ENCODE results near the gene ZFAND3. TPM values are rescaled to one million over a fixed set of nuclear protein-coding genes. Genes with fewer than 3 reads are reported as not detected.

ZFAND3 gene
- polyA plus RNA-seq, 1 experiment = 15.5 TPM

DNA sequence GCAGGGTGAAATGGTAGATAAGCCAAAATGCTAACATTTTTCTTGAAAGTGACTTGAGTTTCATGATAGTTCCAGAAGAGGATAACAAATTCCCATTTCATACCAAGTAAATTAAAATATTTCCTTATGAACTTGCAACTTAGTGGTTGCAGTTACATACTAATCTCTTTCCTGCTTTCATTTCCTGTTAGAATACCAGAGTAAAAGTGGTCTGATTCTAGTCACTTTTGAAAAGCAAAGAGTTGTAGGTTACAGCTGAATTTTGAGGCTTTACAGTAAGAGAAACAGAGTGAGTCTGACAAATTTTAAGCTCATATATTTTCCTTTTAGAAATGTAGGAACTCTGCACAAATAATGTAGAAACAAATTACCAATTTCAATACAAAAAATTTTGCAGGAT is 117.4 kb downstream of the ZFAND3 start:
- Histone ChIP-seq H3K9me3 (ENCODE audit: control insufficient read depth, insufficient read depth, low read length) (no peaks in the 10 kb centered on the region), H3K27me3 (ENCODE audit: control insufficient read depth, insufficient read depth, low read length) (no peaks in the 10 kb centered on the region), H3K27ac (ENCODE audit: low read depth, low read length) (no peak overlapping the region), H3K4me3 (ENCODE audit: low read depth, low read length) (no peak overlapping the region)
- TF ChIP-seq, protein P1, sequence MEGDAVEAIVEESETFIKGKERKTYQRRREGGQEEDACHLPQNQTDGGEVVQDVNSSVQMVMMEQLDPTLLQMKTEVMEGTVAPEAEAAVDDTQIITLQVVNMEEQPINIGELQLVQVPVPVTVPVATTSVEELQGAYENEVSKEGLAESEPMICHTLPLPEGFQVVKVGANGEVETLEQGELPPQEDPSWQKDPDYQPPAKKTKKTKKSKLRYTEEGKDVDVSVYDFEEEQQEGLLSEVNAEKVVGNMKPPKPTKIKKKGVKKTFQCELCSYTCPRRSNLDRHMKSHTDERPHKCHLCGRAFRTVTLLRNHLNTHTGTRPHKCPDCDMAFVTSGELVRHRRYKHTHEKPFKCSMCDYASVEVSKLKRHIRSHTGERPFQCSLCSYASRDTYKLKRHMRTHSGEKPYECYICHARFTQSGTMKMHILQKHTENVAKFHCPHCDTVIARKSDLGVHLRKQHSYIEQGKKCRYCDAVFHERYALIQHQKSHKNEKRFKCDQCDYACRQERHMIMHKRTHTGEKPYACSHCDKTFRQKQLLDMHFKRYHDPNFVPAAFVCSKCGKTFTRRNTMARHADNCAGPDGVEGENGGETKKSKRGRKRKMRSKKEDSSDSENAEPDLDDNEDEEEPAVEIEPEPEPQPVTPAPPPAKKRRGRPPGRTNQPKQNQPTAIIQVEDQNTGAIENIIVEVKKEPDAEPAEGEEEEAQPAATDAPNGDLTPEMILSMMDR (IDR thresholded peaks at IDR 0.05; ENCODE audit: low read depth, low read length) = no peak
- no peak for DNase-seq (ENCODE audit: low read depth, low spot score)
- ChIA-PET CTCF (interaction anchor here (1.2 to 1.3 kb wide), 2 partner anchors 97 to 146 kb away, joined by 3 to 4 read pairs; no protein-coding TSS in a partner anchor), POLR2A (no interaction called here)

DNA sequence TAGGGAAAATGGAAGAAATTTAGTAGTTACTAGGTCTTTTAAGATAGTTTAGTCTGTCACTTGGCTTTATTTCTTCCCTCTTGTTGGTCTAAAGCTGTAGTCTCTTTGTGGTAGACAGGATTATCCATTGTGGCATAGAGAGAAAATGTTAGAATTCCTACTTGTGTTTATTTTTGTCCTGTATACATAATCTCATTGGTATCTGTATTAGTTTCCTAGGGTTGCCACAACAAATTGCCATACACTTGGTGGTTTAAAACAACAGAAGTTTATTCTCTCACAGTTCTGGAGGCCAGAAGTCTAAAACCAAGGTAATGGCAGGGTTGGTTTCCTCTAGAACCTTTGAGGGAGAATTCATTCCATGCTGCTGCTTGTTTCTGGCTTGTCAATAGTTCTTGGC is 119.4 kb downstream of the ZFAND3 start:
- no peak overlapping the region for H3K27ac ChIP-seq (ENCODE audit: low read depth, low read length)
- CTCF ChIA-PET = no interaction called here

DNA sequence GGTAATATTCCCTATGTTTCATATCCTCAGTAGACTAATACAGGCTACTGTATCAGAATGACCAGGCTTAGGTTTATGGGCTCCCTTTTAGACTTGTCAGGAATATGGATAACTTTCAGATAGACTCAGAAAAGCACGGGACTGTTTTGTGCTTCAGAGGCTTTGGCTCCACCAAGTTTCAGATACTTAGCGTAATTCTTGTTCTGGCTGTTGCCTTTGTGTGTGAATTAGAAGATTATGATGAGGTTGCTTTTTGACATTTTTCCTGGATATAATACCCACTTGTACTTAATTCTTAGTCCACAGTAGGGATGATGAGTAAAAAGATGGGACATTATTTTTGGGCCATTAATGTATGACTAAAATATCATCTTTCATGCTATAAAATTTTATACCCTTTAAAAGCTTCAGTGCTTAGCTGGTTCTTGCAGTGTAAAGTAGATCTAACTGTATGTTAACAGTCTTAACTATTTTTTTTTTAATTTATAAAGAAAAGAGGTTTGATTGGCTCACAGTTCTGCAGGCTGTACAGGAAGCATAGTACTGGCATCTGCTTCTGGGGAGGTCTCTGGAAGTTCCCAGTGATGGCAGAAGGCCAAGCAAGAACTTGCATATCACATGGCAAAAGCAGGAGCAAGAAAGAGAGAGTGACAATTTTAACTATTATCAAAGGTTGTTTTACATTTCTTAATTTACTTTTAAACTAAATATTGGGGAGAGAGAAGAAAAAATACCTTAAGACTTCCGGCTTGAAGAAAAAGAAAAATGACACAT is 120.7 kb downstream of the ZFAND3 start:
- Histone ChIP-seq H3K4me3 (ENCODE audit: low read depth, low read length) (no peak overlapping the region), H3K9me3 (ENCODE audit: control insufficient read depth, insufficient read depth, low read length) (no peaks in the 10 kb centered on the region), H3K27me3 (ENCODE audit: control insufficient read depth, insufficient read depth, low read length) (no peaks in the 10 kb centered on the region), H3K27ac (ENCODE audit: low read depth, low read length) (no peak overlapping the region)
- TF ChIP-seq, protein P1 (IDR thresholded peaks at IDR 0.05; ENCODE audit: low read depth, low read length) = no peak
- DNase-seq (ENCODE audit: low read depth, low spot score) = no peak
- POLR2A ChIA-PET = no interaction called here
- CTCF ChIA-PET = interaction anchor here (1.1 kb wide), 1 partner anchor 235 kb away, joined by 3 read pairs; no protein-coding TSS in a partner anchor

More for the DNA sequence above, 119.4 kb downstream of the ZFAND3 start:
- Histone ChIP-seq H3K4me3 (ENCODE audit: low read depth, low read length) (no peak overlapping the region), H3K9me3 (ENCODE audit: control insufficient read depth, insufficient read depth, low read length) (no peaks in the 10 kb centered on the region), H3K27me3 (ENCODE audit: control insufficient read depth, insufficient read depth, low read length) (no peaks in the 10 kb centered on the region)
- no peak for DNase-seq (ENCODE audit: low read depth, low spot score)
- POLR2A ChIA-PET = no interaction called here
- TF ChIP-seq, protein P1 (IDR thresholded peaks at IDR 0.05; ENCODE audit: low read depth, low read length) = no peak

DNA sequence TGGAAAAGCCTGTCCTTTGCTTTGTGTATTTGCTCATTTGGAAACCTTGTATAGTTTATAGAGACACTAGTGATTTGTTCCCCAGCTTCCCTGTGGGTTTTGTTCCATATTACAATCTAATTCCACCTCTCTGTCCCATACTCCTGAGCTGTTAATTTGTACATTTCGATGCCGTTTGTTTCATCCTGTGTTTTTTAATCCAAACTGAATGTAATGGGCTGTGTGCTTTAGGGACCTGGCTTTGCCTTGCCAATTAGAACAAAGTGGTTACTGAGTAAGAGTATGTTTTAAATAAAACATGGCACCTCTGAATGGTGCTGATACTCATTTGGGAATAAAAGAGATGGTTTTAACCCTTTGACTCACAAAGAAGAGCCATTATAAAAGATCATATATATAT is 122.3 kb downstream of the ZFAND3 start:
- TF ChIP-seq, protein P1 (IDR thresholded peaks at IDR 0.05; ENCODE audit: low read depth, low read length) = no peak
- Histone ChIP-seq H3K4me3 (ENCODE audit: low read depth, low read length) (no peak overlapping the region), H3K27me3 (ENCODE audit: control insufficient read depth, insufficient read depth, low read length) (no peaks in the 10 kb centered on the region), H3K27ac (ENCODE audit: low read depth, low read length) (no peak overlapping the region), H3K9me3 (ENCODE audit: control insufficient read depth, insufficient read depth, low read length) (no peaks in the 10 kb centered on the region)
- no peak for DNase-seq (ENCODE audit: low read depth, low spot score)
- ChIA-PET CTCF (interaction anchor here (1.2 kb wide), 1 partner anchor 14 kb away, joined by 3 read pairs; no protein-coding TSS in a partner anchor), POLR2A (no interaction called here)

DNA sequence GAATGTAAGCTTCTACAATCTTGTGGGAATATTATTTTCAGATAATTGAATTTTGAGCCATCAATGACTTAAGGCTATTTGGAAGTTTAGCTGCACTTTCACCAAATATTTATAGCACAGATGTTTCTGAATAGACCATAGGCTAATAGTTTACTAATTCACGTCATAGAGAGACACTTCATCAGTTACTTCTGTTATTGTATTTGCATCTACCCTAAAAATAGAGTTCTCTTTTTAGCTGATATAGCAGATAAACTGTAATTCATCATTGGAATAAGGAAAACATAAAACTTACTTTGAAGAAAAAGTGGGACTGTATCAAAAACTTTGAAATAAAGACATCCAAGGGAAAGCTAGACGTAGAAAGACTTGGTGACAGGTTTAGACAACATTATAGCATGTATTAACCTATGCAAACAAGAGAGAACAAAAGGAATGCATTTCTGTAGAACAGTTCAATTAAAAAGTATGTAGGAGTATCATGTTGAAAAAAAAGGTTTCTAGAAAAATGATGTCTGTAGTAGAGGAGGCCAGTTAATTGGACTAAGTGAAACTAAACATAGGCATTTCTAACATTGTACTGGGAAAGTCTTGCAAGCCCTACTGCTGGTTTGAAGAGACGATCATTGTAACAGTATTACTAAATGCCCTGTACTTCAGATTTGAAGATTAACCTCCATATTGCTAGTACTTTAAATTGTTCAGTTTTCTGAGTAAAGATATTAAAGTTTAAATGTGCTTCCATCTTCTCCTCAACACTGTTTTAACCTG is 123.3 kb downstream of the ZFAND3 start:
- H3K27me3 ChIP-seq (ENCODE audit: control insufficient read depth, insufficient read depth, low read length) = no peaks in the 10 kb centered on the region
- no peak for DNase-seq (ENCODE audit: low read depth, low spot score)
- ChIA-PET POLR2A (no interaction called here), CTCF (no interaction called here)
- no peaks in the 10 kb centered on the region for H3K9me3 ChIP-seq (ENCODE audit: control insufficient read depth, insufficient read depth, low read length)
- no peak overlapping the region for H3K4me3 ChIP-seq (ENCODE audit: low read depth, low read length)
- TF ChIP-seq, protein P1 (IDR thresholded peaks at IDR 0.05; ENCODE audit: low read depth, low read length) = no peak
- no peak overlapping the region for H3K27ac ChIP-seq (ENCODE audit: low read depth, low read length)

Measured in AG04450 (cell line).